ENCODE results near the gene FERMT3.

The FERMT3 gene

DNA sequence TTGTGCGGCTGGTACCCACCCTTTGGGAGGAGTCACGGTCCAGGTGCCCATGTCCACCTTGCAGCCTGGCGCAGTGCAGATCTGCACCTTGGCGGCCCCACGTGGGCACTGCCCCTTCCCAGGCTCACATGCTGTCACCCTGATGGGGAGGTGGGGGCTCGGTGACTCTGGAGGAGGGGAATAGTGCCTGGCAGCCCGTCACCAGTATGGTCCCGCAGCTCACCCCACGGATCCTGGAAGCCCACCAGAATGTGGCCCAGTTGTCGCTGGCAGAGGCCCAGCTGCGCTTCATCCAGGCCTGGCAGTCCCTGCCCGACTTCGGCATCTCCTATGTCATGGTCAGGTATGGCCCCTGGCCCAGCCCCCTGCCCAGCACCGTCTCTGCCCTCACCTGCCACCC, 14.3 kb downstream of the FERMT3 start:
- DNase-seq (ENCODE audit: low spot score) = no peak

DNA sequence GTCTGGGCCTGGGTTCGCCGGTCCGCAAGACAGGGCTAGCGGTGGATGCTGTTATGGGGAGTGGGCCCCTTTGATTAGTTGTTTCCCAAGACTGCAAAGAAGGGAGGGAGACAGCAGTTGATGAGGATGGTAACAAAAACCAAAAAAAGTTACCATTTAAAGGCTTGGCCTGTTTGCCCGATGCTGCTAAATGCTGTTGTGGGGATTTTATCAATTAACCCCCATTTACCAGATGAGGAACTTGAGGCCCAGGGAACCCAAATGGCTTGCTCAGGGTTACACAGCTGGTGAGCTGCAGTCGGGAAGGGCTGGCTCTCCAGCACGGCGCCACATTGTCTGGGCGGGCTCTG, 16.1 kb downstream of the FERMT3 start:
- no peak for DNase-seq (ENCODE audit: low spot score)

DNA sequence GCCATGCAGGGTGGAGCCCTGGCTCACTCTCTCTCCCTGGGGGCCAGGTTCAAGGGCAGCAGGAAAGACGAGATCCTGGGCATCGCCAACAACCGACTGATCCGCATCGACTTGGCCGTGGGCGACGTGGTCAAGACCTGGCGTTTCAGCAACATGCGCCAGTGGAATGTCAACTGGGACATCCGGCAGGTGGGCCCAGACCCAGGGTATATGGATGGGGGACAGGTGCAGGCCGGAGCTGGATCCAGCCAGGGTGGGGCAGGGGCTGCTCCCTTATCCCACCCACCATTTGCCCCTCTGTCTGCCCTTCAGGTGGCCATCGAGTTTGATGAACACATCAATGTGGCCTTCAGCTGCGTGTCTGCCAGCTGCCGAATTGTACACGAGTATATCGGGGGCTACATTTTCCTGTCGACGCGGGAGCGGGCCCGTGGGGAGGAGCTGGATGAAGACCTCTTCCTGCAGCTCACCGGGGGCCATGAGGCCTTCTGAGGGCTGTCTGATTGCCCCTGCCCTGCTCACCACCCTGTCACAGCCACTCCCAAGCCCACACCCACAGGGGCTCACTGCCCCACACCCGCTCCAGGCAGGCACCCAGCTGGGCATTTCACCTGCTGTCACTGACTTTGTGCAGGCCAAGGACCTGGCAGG, 16.6 kb downstream of the FERMT3 start:
- DNase-seq (ENCODE audit: low spot score) = no peak

DNA sequence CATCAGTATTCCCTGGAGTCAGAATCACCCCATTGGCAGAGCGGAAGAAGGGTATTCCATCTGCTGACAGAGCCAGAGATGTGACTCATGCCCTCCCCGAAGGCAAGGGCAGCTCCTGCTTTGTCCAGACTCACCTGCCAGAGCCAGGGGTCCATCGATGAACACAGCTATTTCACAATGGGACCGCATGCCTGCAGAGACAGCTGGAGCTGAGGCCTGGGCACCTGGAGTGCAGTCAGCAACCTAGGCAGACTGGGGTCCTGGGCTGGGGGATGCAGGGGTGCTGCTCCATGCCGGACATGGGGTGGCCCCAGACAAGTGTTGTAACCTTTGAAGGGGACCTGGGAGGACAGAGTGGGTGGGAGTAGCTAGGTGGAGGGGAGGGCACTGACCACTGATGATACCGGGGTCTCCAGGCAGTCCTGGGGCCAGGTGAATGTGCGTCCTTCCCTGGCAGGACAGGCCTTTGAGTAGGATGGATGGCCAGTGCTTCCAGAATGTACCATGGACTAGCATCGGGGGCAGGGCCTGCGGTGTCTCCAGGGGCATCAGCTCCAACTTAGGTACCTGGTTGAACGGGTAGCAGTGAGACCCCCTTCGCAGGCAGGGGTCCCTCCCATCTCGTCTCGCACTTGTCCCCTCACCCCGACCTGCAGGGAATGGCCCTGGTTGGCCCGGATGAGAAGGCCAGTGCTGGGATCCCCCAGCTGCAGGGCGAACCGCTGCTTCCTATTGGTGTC, 17.8 kb downstream of the FERMT3 start:
- no peak for DNase-seq (ENCODE audit: low spot score)

DNA sequence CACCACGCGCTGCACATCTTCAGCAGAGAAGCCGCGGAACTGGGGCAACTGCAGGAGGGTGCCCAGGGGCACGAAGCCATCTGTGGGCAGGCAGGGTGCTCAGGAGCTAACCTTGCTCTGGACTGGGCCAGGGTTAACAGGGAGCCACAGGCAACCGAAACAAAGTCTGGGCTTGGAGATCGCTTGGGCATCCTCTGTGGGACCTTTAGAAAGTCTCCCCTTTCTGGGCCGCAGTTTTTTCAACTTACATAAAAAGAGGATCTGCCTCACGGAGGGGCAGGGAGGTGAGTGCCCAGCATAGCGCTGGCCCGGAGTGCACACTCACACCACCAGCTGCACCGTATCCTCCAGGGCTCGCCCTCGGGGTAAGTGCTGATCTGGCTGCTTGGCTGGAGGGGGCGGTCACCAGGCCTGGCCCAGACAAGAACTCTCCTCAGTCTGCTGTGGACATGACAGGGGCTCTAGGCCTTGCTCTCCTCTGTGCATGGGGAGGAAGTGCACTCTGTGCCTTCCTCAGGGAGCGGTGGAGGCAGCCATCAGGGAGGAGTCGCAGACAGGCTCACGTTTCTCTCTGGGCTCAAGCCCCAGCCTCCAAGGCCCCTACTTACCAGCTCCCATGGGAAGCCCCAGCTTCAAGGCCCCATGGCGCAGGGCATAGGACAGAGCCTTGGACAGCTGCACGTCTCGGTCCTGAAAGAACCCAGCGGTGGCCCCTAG, 18.5 kb downstream of the FERMT3 start:
- DNase-seq (ENCODE audit: low spot score) = no peak

DNA sequence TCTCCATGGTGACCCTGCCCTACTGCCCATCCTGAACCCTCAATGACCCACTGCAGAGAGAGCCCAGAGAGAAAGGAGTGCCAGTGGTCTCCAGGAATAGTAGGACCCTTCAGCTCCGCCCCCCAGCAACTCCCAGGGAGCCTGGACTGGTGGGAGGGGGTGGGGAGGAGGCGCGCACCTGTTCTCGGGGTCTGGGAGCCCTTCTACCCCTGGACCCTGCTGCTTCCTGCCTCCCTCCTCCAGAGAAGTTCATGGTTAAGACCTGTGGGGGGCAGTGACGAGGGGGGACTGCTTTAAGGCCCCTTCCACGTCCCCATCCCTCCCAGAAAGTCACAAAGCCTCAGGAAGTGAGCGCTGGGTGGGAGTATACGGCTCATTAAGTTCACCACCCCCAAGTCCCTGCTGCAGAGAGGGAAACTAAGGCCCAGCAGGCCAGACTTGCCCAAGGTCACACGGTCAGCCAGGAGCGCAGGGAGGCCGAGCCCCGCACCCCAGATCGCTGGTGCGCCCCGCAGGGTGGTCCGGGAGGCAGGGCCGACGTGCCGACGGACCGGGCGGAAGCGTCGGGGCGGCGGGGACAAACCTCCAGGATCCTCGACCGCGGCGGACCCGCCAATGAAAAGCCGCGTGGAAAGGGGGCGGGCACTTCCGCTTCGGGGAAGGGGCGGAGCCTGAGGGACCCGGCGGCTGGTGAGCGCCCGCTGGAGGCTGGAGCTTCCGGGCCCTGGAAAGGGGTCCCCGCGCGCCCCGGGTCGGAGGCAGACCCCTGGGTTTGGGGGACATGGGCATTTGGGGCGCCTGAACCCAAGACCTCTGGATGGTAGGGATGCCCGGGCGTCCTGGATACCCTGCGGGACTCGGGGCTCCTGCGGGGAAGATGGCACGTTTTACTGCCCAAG, 19.3 kb downstream of the FERMT3 start, which contains the start of the genes NUDT22 and TRPT1:
TSS of gene NUDT22 (plus strand) at position 667 of the 899 bp plus-strand sequence. CDS start 379 bp downstream, outside the sequence.
TSS of gene TRPT1 (minus strand) at position 579 of the 899 bp plus-strand sequence. CDS start at position 253, 326 bp downstream.
- DNase-seq (ENCODE audit: low spot score) = peak; percentile 82

DNA sequence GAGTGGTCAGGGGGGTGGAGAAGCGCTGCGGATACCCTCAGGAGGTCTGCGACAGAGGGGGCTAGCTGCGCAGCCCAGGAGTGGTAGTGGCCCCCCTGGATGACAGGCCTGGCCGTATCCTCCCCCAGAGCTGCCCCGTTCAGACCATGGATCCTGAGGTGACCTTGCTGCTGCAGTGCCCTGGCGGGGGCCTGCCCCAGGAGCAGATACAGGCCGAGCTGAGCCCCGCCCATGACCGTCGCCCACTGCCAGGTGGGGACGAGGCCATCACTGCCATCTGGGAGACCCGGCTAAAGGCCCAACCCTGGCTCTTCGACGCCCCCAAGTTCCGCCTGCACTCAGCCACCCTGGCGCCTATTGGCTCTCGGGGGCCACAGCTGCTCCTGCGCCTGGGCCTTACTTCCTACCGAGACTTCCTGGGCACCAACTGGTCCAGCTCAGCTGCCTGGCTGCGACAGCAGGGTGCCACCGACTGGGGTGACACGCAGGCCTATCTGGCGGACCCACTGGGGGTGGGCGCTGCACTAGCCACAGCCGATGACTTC, 20.1 kb downstream of the FERMT3 start:
- DNase-seq (ENCODE audit: low spot score) = no peak

DNA sequence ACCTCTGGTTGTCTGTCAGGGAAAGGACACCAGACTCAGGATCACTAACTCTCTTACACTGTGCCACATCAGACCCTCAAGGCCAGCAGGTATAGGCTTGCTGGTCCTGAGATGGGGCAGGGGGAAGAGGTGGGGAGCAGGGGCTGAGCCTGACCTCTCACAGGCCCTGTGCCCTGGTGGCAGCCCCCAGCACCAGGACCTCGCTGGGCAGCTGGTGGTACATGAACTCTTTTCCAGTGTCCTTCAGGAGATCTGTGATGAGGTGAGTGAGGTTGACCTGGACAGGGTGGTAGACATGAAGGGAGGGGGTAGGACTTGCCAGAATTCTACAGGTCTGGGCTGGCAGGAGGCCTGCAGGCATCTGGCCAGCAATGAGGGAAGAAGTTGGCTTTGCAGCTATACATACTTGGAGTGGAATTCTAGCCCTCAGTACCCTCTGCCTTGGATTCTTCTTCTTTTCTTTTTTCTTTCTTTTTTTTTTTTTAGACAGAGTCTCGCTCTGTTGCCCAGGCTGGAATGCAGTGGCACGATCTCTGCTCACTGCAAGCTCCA, 21.0 kb downstream of the FERMT3 start:
- DNase-seq (ENCODE audit: low spot score) = no peak

DNA sequence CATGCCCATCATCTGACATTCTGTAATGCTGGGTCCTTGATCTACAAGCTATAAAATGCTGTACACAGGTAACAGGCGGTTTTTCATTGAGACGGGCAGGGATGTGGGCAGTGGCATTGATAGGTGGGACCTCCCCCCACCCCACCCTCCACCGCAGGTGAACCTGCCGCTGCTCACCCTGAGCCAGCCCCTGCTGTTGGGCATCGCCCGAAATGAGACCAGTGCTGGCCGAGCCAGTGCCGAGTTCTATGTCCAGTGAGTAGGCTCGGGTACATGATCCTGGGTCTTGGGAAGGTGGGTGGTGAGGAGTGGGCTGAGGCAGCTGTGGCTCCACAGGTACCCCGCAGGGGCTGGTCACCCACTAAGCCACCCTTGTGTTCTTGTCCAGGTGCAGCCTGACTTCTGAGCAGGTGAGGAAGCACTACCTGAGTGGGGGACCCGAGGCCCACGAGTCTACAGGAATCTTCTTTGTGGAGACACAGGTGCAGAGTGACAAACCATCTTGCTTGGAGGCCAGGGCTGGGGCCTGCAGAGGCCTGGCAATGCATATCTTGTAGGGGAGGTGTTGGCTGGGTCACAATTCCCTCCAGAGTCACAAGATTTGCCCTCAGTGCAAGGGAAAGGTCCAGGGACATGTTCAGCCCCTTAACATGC, 22.7 kb downstream of the FERMT3 start:
- DNase-seq (ENCODE audit: low spot score) = no peak

DNA sequence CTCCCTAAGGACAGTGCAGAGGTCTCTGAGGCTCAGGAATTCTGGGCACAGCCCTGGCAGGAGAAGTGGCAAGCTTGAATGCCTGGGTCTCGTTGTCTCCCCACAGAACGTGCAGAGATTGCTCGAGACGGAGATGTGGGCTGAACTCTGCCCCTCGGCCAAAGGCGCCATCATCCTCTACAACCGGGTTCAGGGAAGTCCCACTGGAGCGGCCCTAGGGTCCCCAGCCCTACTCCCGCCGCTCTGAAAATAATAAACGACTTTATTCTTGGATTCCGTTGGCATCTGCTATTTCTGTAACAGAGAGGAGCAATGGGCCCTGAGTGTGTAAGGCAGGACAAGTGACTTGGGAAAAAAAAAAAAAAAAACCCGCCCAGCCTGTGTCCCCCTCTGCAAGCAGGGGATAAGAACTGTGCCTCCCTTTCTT, 23.2 kb downstream of the FERMT3 start:
- DNase-seq (ENCODE audit: low spot score) = no peak

DNA sequence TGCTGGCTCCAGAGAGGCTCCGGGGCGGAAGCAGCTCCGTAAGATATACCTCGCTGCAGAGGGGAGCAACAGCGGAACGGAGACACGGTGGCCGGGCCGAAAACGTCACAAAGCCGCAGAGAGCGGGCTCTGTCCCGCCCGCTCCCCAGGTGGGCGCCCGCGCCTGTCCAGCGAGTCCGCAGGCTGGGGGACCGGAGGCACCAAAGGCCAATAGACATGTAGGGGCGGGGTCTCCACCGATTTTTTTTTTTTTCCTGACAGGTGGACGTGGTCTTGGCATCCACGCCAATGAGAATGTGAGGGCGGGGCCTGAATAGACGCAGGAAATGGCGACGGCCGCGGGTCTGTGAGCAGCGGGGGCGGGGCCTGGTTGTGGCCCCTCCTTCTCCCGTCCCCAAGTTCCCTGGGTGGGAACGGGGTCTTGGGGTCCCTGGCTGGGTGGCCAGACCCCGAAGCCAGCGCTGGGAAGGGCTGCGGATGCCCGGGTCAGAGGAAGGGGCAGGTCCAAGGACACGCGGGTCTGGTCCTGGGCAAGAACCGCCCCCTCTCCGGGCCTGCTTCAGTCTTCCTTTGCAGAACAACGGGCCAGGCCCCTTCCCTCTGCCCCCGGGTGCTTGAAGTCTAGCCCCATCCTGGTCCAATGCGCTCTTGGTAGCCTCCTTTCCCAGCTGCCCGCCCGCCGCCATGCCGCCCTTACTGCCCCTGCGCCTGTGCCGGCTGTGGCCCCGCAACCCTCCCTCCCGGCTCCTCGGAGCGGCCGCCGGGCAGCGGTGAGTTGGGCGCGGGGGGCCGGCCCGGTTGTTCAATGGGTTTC, 23.9 kb downstream of the FERMT3 start, which contains the start of gene DNAJC4:
TSS of gene DNAJC4 (plus strand) at position 378 of the 814 bp plus-strand sequence. CDS start at position 685, 307 bp downstream.
- DNase-seq (ENCODE audit: low spot score) = peak; percentile 98

DNA sequence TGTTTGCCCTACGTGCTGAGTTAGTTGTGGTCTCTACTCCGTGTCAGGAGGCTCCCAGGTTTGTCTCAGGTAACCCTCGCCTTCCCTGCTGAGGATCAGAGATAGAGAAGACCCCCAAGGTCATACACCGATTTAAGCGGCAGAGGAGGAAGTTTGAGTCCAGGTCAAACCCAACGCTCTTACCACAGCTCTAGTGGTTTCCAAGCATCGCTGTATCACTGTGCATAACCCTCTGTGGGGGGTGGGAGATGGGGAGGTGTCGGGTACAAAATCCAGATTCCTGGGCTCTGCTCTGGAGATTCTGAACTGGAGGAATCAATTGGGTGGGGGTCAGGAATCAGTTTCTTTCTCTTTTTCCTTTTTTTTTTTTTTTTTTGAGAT, 24.5 kb downstream of the FERMT3 start:
- DNase-seq (ENCODE audit: low spot score) = no peak

DNA sequence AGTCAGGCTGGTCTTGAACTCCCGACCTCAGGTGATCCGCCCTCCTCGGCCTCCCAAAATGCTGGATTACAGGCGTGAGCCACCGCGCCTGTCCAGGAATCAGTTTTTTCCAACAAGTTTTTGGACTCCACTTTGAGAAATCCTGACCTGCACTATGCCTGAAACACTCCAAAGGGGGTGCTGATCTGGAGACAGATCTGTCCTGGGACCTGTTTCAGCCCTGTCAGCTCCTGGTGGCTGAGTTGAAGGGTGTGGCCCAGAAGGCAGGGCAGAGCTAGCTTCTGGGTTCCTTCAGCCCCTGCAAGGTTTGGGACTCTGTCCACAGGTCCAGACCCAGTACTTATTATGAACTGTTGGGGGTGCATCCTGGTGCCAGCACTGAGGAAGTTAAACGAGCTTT, 25.0 kb downstream of the FERMT3 start:
- DNase-seq (ENCODE audit: low spot score) = no peak

DNA sequence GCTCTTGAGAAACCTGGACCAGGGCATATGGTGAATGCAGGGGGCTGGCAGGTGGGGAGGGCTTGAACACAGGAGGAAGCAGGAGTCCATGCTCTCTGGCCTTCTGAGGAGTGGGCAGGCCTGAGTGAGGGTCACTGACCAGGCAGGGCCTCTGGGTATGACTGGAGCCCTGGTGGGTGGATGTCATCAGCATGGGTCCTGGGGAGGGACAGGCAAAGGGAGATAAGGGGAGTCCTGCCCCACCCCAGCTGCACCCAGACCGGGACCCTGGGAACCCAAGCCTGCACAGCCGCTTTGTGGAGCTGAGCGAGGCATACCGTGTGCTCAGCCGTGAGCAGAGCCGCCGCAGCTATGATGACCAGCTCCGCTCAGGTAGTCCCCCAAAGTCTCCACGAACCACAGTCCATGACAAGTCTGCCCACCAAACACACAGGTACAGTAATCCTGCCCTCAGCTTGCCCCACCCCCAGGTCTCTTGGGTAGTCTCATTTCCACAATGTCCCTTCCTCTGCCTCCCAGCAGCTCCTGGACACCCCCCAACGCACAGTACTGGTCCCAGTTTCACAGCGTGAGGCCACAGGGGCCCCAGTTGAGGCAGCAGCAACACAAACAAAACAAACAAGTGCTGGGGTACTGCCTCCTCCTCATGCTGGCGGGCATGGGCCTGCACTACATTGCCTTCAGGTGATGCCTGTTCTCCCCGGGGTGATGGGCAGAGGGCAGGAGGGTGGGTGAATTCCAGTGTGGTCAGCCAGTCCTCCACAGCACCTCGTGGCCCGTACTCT, 25.9 kb downstream of the FERMT3 start:
- DNase-seq (ENCODE audit: low spot score) = no peak

DNA sequence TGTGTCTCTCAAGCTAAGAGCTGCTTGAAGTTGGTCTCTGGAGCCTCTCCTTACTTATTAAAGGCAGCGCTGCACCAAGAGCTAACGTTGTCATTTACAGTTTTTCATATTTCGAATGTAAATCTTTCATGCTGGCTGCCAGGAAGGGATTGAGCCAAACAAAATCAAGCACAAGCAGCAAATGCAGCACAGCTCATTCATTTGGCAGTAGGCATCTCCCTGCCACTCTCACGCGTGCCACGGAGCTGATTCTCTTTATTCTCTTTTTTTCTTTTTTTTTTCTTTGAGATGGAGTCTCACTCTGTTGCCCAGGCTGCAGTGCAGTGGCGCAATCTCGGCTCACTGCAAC, 26.4 kb downstream of the FERMT3 start:
- no peak for DNase-seq (ENCODE audit: low spot score)

DNA sequence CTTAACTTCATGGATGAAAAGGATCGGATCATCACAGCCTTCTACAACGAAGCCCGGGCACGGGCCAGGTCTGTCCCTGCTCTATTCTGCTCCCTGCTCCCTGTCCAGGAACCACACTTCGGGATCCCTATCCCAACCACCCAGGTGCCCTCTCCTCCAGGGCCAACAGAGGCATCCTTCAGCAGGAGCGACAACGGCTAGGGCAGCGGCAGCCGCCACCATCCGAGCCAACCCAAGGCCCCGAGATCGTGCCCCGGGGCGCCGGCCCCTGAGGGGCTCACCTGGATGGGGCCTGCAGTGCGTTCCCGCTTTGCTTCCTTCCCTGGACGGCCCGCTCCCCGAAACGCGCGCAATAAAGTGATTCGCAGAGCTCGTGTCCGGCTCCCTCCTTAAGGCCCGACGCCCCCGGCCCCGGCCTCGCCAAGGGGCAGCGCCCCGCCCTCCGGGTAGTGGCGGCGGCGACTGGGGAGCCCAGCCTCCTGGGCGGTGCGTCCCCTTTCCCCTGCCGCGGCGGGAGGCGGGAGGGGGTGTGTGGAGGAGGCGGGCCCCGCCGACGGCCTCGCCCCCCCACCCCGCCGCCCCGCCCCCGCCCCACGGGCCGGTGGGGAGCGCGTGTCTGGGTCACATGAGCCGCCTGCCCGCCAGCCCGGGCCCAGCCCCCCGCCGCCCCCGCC, 27.5 kb downstream of the FERMT3 start, which contains the start of gene VEGFB:
TSS of gene VEGFB (plus strand) at position 672 of the 674 bp plus-strand sequence. CDS start 250 bp downstream, outside the sequence.
- DNase-seq (ENCODE audit: low spot score) = no peak

DNA sequence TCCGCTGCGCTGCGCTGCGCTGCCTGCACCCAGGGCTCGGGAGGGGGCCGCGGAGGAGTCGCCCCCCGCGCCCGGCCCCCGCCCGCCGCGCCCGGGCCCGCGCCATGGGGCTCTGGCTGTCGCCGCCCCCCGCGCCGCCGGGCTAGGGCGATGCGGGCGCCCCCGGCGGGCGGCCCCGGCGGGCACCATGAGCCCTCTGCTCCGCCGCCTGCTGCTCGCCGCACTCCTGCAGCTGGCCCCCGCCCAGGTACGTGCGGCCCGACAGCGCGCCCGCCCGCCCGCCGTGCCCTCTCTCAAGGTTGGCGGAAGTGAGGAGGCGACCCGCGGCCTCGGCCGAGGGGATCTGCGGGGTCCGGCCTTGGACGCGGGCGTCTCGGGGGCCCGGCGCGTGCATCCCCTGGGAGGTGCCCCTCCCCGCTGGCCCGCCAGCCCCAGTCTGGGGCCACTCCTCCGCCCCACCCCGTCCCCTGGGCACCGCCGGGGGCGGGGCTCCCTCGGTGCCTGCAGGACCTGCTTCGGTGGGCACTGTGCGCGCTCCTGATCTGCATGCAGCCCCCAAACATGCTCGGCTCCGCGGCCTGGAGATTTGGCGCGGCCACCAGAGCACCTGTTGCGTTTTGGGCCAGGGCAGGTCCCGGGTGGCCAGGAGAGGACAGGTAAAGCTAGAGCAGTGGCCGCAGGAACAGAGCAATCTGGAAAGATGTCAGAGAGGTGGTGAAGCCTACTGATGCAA, 28.3 kb downstream of the FERMT3 start:
- no peak for DNase-seq (ENCODE audit: low spot score)

Data from cerebellar cortex (tissue), 1 donor.